Measurements from ENCODE around the gene CEP44. TPM values are rescaled to one million over a fixed set of nuclear protein-coding genes. Genes with fewer than 3 reads are reported as not detected.

Gene CEP44
- total RNA-seq, 1 donor from 2014 or later, result 11.5 TPM

DNA sequence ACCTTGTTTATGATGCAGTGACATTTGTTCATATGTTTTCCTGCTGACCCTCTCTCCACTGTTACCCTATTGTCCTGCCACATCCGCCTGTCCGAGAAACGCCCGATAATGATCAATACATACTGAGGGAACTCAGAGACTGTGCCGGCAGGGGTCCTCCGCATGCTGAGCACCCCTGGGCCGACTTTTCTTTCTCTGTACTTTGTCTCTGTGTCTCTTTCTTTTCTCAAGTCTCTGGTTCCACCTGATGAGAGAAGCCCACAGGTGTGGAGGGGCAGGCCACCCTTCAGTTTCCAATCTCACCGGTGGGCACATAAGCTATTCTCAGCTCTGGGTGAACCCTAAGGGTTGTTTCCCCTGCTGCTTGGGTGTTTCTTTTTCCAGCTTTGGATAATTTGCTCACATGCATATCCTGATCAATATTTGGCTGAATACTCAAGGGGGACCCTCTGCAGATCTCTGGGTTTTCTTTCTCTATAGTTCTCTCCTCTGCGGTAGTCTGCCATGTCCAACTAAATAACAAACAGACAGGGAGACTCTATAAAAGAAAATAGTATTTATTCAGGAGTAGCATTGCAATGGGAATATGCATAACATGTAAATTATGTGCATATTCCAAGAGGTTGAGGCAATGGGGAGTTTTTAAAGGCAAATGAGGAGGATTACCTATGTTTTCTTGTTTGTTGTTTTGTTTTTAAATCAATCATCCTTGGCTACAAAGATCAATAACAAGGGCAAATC, 97.2 kb downstream of the CEP44 start:
- Histone ChIP-seq H3K9me3 (ENCODE audit: insufficient read depth, low read depth, low read length) (no peaks in the 10 kb centered on the region), H3K27ac (ENCODE audit: low read depth, low read length) (no peak overlapping the region), H2AFZ (ENCODE audit: low read depth, low read length) (no peak overlapping the region), H3K4me1 (ENCODE audit: insufficient read depth, low read length) (no peaks in the 10 kb centered on the region), H3K4me2 (ENCODE audit: low read length) (no peak overlapping the region), H3K36me3 (ENCODE audit: insufficient read depth, low read length) (no peaks in the 10 kb centered on the region), H3K27me3 (ENCODE audit: insufficient read depth, low read length) (no peaks in the 10 kb centered on the region), H3K79me2 (ENCODE audit: insufficient read depth, low read length) (no peaks in the 10 kb centered on the region), H3K9ac (ENCODE audit: low read length) (no peak overlapping the region), H3K4me3 (ENCODE audit: insufficient read depth, low read depth, low read length) (no peak overlapping the region), H4K20me1 (ENCODE audit: insufficient read depth, low read length) (no peaks in the 10 kb centered on the region)
- H3K9me3 Mint-ChIP-seq (ENCODE audit: unreplicated experiment), result no peaks in the 10 kb centered on the region
- H3K36me3 Mint-ChIP-seq (ENCODE audit: low read depth, unreplicated experiment), result peaks cover 2% of the 10 kb centered on the region
- TF ChIP-seq, protein P1, sequence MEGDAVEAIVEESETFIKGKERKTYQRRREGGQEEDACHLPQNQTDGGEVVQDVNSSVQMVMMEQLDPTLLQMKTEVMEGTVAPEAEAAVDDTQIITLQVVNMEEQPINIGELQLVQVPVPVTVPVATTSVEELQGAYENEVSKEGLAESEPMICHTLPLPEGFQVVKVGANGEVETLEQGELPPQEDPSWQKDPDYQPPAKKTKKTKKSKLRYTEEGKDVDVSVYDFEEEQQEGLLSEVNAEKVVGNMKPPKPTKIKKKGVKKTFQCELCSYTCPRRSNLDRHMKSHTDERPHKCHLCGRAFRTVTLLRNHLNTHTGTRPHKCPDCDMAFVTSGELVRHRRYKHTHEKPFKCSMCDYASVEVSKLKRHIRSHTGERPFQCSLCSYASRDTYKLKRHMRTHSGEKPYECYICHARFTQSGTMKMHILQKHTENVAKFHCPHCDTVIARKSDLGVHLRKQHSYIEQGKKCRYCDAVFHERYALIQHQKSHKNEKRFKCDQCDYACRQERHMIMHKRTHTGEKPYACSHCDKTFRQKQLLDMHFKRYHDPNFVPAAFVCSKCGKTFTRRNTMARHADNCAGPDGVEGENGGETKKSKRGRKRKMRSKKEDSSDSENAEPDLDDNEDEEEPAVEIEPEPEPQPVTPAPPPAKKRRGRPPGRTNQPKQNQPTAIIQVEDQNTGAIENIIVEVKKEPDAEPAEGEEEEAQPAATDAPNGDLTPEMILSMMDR (IDR thresholded peaks at IDR 0.05; ENCODE audit: insufficient read depth, low read depth, low read length), result no peak
- TF ChIP-seq EZH2 (IDR thresholded peaks at IDR 0.05; ENCODE audit: insufficient read depth, low read length), result no peak
- DNase-seq (ENCODE audit: low read depth), result no peak
- H3K4me3 Mint-ChIP-seq (ENCODE audit: unreplicated experiment), result no peak overlapping the region
- FAIRE-seq, result no peak
- H3K27me3 Mint-ChIP-seq (ENCODE audit: low read depth, unreplicated experiment), result no peaks in the 10 kb centered on the region
- H3K4me1 Mint-ChIP-seq (ENCODE audit: low read depth, unreplicated experiment), result peaks cover 2% of the 10 kb centered on the region
- no peak overlapping the region for H3K27ac Mint-ChIP-seq (ENCODE audit: unreplicated experiment)

DNA sequence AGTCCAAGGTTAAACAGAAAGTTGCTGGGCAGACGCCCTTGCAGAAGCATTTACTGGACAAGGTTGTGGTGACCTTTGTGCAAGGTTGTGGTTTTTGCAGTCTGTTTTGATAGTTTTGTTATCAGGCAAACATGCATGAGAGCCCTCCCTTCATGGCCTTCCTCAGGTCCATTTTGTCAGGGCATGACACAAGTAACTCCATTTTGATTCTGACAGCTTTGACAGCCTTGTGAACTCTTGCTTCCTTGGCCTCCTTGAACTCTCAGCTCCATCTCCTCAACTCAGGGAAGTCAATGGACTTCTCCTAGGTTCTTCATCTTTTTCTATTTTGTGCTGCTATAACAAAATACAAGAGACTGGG, 97.7 kb downstream of the CEP44 start:
- H3K4me1 Mint-ChIP-seq (ENCODE audit: low read depth, unreplicated experiment), result peaks cover 2% of the 10 kb centered on the region
- FAIRE-seq (no peak), DNase-seq (ENCODE audit: low read depth) (no peak)
- H3K27me3 ChIP-seq (ENCODE audit: insufficient read depth, low read length), result no peaks in the 10 kb centered on the region
- no peaks in the 10 kb centered on the region for H3K9me3 Mint-ChIP-seq (ENCODE audit: unreplicated experiment)
- no peaks in the 10 kb centered on the region for H3K79me2 ChIP-seq (ENCODE audit: insufficient read depth, low read length)
- TF ChIP-seq, protein P1 (IDR thresholded peaks at IDR 0.05; ENCODE audit: insufficient read depth, low read depth, low read length), result no peak
- no peak for TF ChIP-seq EZH2 (IDR thresholded peaks at IDR 0.05; ENCODE audit: insufficient read depth, low read length)
- H2AFZ ChIP-seq (ENCODE audit: low read depth, low read length), result no peak overlapping the region
- H3K27me3 Mint-ChIP-seq (ENCODE audit: low read depth, unreplicated experiment), result no peaks in the 10 kb centered on the region
- H3K9me3 ChIP-seq (ENCODE audit: insufficient read depth, low read depth, low read length), result no peaks in the 10 kb centered on the region
- H3K36me3 ChIP-seq (ENCODE audit: insufficient read depth, low read length), result no peaks in the 10 kb centered on the region
- H3K9ac ChIP-seq (ENCODE audit: low read length), result no peak overlapping the region
- H4K20me1 ChIP-seq (ENCODE audit: insufficient read depth, low read length), result no peaks in the 10 kb centered on the region
- no peak overlapping the region for H3K4me3 Mint-ChIP-seq (ENCODE audit: unreplicated experiment)
- no peak overlapping the region for H3K4me2 ChIP-seq (ENCODE audit: low read length)
- peaks cover 2% of the 10 kb centered on the region for H3K36me3 Mint-ChIP-seq (ENCODE audit: low read depth, unreplicated experiment)
- H3K4me3 ChIP-seq (ENCODE audit: insufficient read depth, low read depth, low read length), result no peak overlapping the region
- no peaks in the 10 kb centered on the region for H3K4me1 ChIP-seq (ENCODE audit: insufficient read depth, low read length)
- H3K27ac ChIP-seq (ENCODE audit: low read depth, low read length), result no peak overlapping the region
- no peak overlapping the region for H3K27ac Mint-ChIP-seq (ENCODE audit: unreplicated experiment)

Other genes starting within 250 kb of the CEP44 start
- gene FBXO8, start 244 bp upstream of the CEP44 start, total RNA-seq, result 11.9 and 13.1 TPM in 2 replicates
- 0.20 and 0.65 TPM in 2 replicates for gene HPGD, start 238.6 kb downstream of the CEP44 start, total RNA-seq